Fibroblast of lung (primary cell): ENCODE data around the gene NAGPA. TPM values are rescaled to one million over a fixed set of nuclear protein-coding genes. Genes with fewer than 3 reads are reported as not detected.

Source experiments
- DNase-seq, 2 donors: peaks; one replicate each; pipeline versions ENCODE4 v3.0.0 to v3.0.0-alpha.2; 2010; ENCODE audit warnings: low read depth in 2 of 2
- H2AFZ ChIP-seq: 2 replicates; pipeline ENCODE4 v1.5.1; 2012; ENCODE audit warnings: low read length, control low read depth, inconsistent platforms
- H3K27ac ChIP-seq: 2 replicates; pipeline ENCODE4 v1.5.1; 2011; ENCODE audit warnings: low read length, control low read depth; ENCODE audit not compliant: insufficient read depth
- H3K27me3 ChIP-seq: 2 replicates; pipeline ENCODE4 v1.5.1; 2011; ENCODE audit warnings: mild to moderate bottlenecking, low read length; ENCODE audit not compliant: control insufficient read depth, insufficient read depth
- H3K36me3 ChIP-seq: 2 replicates; pipeline ENCODE4 v1.5.1; 2011; ENCODE audit warnings: low read length; ENCODE audit not compliant: control insufficient read depth, insufficient read depth
- H3K4me1 ChIP-seq: 2 replicates; pipeline ENCODE4 v1.5.1; 2011; ENCODE audit warnings: low read length; ENCODE audit not compliant: control insufficient read depth, insufficient read depth; ENCODE audit errors: extremely low read depth
- H3K4me2 ChIP-seq: 2 replicates; pipeline ENCODE4 v1.5.1; 2011; ENCODE audit warnings: low read length, control low read depth; ENCODE audit not compliant: insufficient read depth; ENCODE audit errors: extremely low read depth
- H3K4me3 ChIP-seq, 4 experiments: fragments of 200-600 bp in 1 of 4; sonication (generic) in 1 of 4; replicated peaks in 1 of 4; 2 replicates each; pipeline ENCODE4 v1.5.1; 2011 to 2016; ENCODE audit warnings: low read length in 4 of 4, low read depth in 3 of 4, mild to moderate bottlenecking in 3 of 4, control low read depth in 2 of 4, inconsistent platforms in 1 of 4, mixed read lengths in 1 of 4; ENCODE audit not compliant: insufficient read depth in 1 of 4; ENCODE audit errors: control extremely low read depth in 1 of 4
- H3K79me2 ChIP-seq: 2 replicates; pipeline ENCODE4 v1.5.1; 2012; ENCODE audit warnings: mild to moderate bottlenecking, low read length, inconsistent platforms; ENCODE audit not compliant: control insufficient read depth, insufficient read depth
- H3K9ac ChIP-seq: 2 replicates; pipeline ENCODE4 v1.5.1; 2011; ENCODE audit warnings: mild to moderate bottlenecking, low read length, control low read depth; ENCODE audit not compliant: insufficient read depth
- H3K9me3 ChIP-seq: 2 replicates; pipeline ENCODE4 v1.5.1; 2012; ENCODE audit warnings: low read depth, low read length; ENCODE audit not compliant: control insufficient read depth, insufficient read depth
- H4K20me1 ChIP-seq: 2 replicates; pipeline ENCODE4 v1.5.1; 2011; ENCODE audit warnings: low read length; ENCODE audit not compliant: control insufficient read depth, insufficient read depth; ENCODE audit errors: extremely low read depth
- EZH2 ChIP-seq: IDR thresholded peaks from 2 replicates; pipeline ENCODE4 v1.5.1; 2012; ENCODE audit warnings: low read length, control low read depth, mild to moderate bottlenecking; ENCODE audit errors: missing control alignments
- polyA plus RNA-seq, 2 donors: library from polyadenylated mRNA; depleted of rRNA in 1 of 2; stranded (reverse) in 1 of 2; unstranded in 1 of 2; fragments of >200 nt; gene quantifications; 2 replicates each; pipeline ENCODE4 v1.2.1, GENCODE V29; 2011 to 2012; ENCODE audit warnings: missing spikeins in 1 of 2
- total RNA-seq: library from RNA; depleted of rRNA; stranded (reverse); fragments of >200 nt; gene quantifications from 2 replicates; pipeline ENCODE4 v1.2.1, GENCODE V29; 2014
- TF ChIP-seq, protein P1 (sequence below), 2 donors: IDR thresholded peaks in 1 of 2; conservative IDR thresholded peaks in 1 of 2; 1 replicate in 1 of 2; 2 replicates in 1 of 2; pipeline ENCODE4 v1.5.1; 2011 to 2012; ENCODE audit warnings: low read length in 2 of 2, control low read depth in 1 of 2, inconsistent platforms in 1 of 2, low read depth in 1 of 2, mild to moderate bottlenecking in 1 of 2

NAGPA gene
- total and polyA plus RNA-seq, 2 donors (not counting 1 experiment from before 2014, with no cell fraction given), result 9.7 to 17.7 TPM

- Histone ChIP-seq H3K4me3 (no peak overlapping the region), H3K27me3 (peaks cover 12% of the 10 kb centered on the region), H3K36me3 (no peaks in the 10 kb centered on the region), H3K4me2 (no peak overlapping the region), H3K79me2 (peaks cover 11% of the 10 kb centered on the region), H3K4me1 (peaks cover 3% of the 10 kb centered on the region), H2AFZ (no peak overlapping the region), H3K27ac (no peak overlapping the region), H3K9ac (no peak overlapping the region), H3K9me3 (no peaks in the 10 kb centered on the region), H4K20me1 (no peaks in the 10 kb centered on the region)
- TF ChIP-seq, protein P1, sequence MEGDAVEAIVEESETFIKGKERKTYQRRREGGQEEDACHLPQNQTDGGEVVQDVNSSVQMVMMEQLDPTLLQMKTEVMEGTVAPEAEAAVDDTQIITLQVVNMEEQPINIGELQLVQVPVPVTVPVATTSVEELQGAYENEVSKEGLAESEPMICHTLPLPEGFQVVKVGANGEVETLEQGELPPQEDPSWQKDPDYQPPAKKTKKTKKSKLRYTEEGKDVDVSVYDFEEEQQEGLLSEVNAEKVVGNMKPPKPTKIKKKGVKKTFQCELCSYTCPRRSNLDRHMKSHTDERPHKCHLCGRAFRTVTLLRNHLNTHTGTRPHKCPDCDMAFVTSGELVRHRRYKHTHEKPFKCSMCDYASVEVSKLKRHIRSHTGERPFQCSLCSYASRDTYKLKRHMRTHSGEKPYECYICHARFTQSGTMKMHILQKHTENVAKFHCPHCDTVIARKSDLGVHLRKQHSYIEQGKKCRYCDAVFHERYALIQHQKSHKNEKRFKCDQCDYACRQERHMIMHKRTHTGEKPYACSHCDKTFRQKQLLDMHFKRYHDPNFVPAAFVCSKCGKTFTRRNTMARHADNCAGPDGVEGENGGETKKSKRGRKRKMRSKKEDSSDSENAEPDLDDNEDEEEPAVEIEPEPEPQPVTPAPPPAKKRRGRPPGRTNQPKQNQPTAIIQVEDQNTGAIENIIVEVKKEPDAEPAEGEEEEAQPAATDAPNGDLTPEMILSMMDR (conservative IDR thresholded peaks at IDR 0.05 in 1 of 2, IDR thresholded peaks at IDR 0.05 in 1 of 2; ENCODE audit: low read depth in 1 of 2, low read length in 2 of 2), result no peak
- TF ChIP-seq EZH2, result no peak
- DNase-seq, result no peak
These were observed 35.3 kb upstream of the NAGPA start for GRCh38 chr16:5069048-5069447.

DNA sequence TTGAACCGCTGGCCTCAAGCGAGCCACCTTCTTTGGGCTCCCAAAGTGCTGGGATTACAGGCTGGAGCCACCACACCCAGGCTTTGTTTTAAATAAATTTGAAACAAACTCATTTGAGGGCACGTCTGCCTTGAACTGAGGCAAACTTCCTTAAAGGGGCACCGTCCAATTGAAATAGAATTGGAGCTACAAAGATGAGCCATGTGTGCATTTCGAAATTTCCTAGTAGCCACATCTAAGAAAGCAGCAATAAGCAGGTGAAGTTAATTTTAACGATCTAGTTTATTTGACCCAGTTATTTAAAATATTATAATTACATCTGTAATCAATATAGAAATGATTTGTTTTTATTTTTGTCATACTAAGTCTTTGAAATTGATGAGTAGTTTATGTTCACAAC, 32.8 kb upstream of the NAGPA start:
- Histone ChIP-seq H3K27ac (no peak overlapping the region), H4K20me1 (no peaks in the 10 kb centered on the region), H3K4me1 (no peaks in the 10 kb centered on the region), H3K9ac (no peak overlapping the region), H3K9me3 (no peaks in the 10 kb centered on the region), H3K79me2 (no peaks in the 10 kb centered on the region), H3K27me3 (peaks cover 12% of the 10 kb centered on the region), H3K4me2 (no peak overlapping the region), H3K4me3 (no peak overlapping the region), H2AFZ (no peak overlapping the region), H3K36me3 (no peaks in the 10 kb centered on the region)
- DNase-seq, result no peak
- TF ChIP-seq, protein P1 (conservative IDR thresholded peaks at IDR 0.05 in 1 of 2, IDR thresholded peaks at IDR 0.05 in 1 of 2; ENCODE audit: low read depth in 1 of 2, low read length in 2 of 2), result no peak
- no peak for TF ChIP-seq EZH2

- no peak for DNase-seq
- no peak within 1 kb of the TSS for H3K4me2 ChIP-seq
- TF ChIP-seq, protein P1 (conservative IDR thresholded peaks at IDR 0.05 in 1 of 2, IDR thresholded peaks at IDR 0.05 in 1 of 2; ENCODE audit: low read depth in 1 of 2, low read length in 2 of 2), result no peak
- peak; percentile 49 for TF ChIP-seq EZH2
- no peaks in the 10 kb centered on the region for H3K9me3 ChIP-seq
- no peaks in the 10 kb centered on the region for H4K20me1 ChIP-seq
- no peaks in the 10 kb centered on the region for H3K36me3 ChIP-seq
- no peak within 1 kb of the TSS for H3K4me3 ChIP-seq
- no peak within 1 kb of the TSS for H3K9ac ChIP-seq
- no peaks in the 10 kb centered on the region for H3K4me1 ChIP-seq
- no peaks in the 10 kb centered on the region for H3K79me2 ChIP-seq
- H3K27me3 ChIP-seq, result peaks cover 12% of the 10 kb centered on the region
- H2AFZ ChIP-seq, result peak within 1 kb of the TSS; percentile 12
- H3K27ac ChIP-seq, result no peak within 1 kb of the TSS
These were observed 32.1 kb upstream of the NAGPA start, which contains the start of gene C16orf89 for GRCh38 chr16:5065813-5066212. C16orf89 (minus strand) TSS chr16:5065956; CDS start chr16:5065908, 48 bp downstream.
